ENCODE results near the gene CTIF. TPM values are rescaled to one million over a fixed set of nuclear protein-coding genes. Genes with fewer than 3 reads are reported as not detected.

The CTIF gene
- total and polyA plus RNA-seq, 4 donors = 10.6 to 26.7 (median 12.3) TPM

DNA sequence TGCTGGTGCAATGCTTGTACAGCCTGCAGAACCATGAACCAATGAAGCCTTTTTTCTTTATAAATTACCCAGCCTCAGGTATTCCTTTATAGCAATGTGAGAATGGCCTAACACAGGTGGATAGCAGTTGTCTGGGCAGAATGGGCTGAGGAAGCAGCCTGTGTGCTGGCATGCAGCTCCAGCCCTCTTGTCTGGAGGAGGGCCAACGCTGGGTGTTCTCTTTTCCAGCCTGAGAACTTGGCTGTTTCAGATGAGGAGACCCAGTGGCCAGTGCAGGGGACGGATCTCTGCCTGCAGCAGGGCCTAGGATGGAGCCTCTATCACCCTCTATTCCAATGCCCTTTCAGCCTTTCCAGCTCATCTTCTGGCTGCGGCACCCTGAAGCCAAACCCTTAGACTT lies 58.8 kb downstream of the CTIF start (continued):
- TF ChIP-seq, protein P1, sequence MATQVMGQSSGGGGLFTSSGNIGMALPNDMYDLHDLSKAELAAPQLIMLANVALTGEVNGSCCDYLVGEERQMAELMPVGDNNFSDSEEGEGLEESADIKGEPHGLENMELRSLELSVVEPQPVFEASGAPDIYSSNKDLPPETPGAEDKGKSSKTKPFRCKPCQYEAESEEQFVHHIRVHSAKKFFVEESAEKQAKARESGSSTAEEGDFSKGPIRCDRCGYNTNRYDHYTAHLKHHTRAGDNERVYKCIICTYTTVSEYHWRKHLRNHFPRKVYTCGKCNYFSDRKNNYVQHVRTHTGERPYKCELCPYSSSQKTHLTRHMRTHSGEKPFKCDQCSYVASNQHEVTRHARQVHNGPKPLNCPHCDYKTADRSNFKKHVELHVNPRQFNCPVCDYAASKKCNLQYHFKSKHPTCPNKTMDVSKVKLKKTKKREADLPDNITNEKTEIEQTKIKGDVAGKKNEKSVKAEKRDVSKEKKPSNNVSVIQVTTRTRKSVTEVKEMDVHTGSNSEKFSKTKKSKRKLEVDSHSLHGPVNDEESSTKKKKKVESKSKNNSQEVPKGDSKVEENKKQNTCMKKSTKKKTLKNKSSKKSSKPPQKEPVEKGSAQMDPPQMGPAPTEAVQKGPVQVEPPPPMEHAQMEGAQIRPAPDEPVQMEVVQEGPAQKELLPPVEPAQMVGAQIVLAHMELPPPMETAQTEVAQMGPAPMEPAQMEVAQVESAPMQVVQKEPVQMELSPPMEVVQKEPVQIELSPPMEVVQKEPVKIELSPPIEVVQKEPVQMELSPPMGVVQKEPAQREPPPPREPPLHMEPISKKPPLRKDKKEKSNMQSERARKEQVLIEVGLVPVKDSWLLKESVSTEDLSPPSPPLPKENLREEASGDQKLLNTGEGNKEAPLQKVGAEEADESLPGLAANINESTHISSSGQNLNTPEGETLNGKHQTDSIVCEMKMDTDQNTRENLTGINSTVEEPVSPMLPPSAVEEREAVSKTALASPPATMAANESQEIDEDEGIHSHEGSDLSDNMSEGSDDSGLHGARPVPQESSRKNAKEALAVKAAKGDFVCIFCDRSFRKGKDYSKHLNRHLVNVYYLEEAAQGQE (IDR thresholded peaks at IDR 0.05) = no peak
- TF ChIP-seq GABPA (IDR thresholded peaks at IDR 0.05 in 1 of 2, conservative IDR thresholded peaks at IDR 0.05 in 1 of 2) (no peak), FOXA2 (IDR thresholded peaks at IDR 0.05) (no peak), JUND (IDR thresholded peaks at IDR 0.05) (no peak)
- TF ChIP-seq, protein P2, sequence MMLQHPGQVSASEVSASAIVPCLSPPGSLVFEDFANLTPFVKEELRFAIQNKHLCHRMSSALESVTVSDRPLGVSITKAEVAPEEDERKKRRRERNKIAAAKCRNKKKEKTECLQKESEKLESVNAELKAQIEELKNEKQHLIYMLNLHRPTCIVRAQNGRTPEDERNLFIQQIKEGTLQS (IDR thresholded peaks at IDR 0.05) = no peak

DNA sequence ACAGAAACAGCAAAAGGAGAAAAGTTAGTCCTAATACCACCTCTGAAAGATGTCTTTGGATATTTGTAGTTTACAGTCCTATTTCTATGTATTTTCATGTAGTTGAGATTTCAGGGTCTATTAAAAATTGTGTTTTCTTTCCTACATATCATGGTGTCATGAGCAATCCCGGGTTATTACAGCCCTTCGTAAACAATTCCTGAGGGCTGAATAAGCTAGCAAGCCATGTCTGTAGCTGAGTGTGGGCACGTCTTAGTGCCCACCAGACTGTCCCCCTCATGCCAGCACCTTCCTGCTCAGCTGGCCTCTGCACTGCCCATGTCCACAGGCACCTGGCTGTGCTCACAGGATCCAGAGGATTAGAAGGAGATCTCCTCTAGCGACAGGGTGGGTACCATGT lies 60.6 kb downstream of the CTIF start:
- no peaks in the 10 kb centered on the region for H3K36me3 ChIP-seq (ENCODE audit: control insufficient read depth in 4 of 4, insufficient read depth in 3 of 4, low read depth in 1 of 4, low read length in 3 of 4)
- H3K27ac ChIP-seq (ENCODE audit: low read depth in 1 of 2, low read length in 2 of 2) = no peak overlapping the region
- 93% methylated on average over 4 of the region's 4 CpGs for WGBS
- TF ChIP-seq NR2F2 (IDR thresholded peaks at IDR 0.05) (no peak), JUND (IDR thresholded peaks at IDR 0.05) (no peak), GABPA (IDR thresholded peaks at IDR 0.05 in 1 of 2, conservative IDR thresholded peaks at IDR 0.05 in 1 of 2) (no peak), RAD21 (IDR thresholded peaks at IDR 0.05) (no peak), EGR1 (IDR thresholded peaks at IDR 0.05; ENCODE audit: low read depth in 2 of 2) (no peak), RXRA (IDR thresholded peaks at IDR 0.05) (no peak), HNF4A (conservative IDR thresholded peaks at IDR 0.05) (no peak)
- no peak overlapping the region for H3K4me3 ChIP-seq (ENCODE audit: low read depth in 1 of 3, low read length in 3 of 3)
- no peak overlapping the region for H3K9ac ChIP-seq (ENCODE audit: low read depth in 1 of 2, low read length in 2 of 2)
- no peaks in the 10 kb centered on the region for H3K4me1 ChIP-seq (ENCODE audit: control insufficient read depth in 4 of 4, insufficient read depth in 4 of 4, low read length in 3 of 4)
- no peak for DNase-seq (ENCODE audit: low spot score)
- no peaks in the 10 kb centered on the region for H3K9me3 ChIP-seq (ENCODE audit: control insufficient read depth in 4 of 4, low read length in 3 of 4)
- no peaks in the 10 kb centered on the region for H3K27me3 ChIP-seq (ENCODE audit: control insufficient read depth in 4 of 4, insufficient read depth in 4 of 4, low read length in 3 of 4)

DNA sequence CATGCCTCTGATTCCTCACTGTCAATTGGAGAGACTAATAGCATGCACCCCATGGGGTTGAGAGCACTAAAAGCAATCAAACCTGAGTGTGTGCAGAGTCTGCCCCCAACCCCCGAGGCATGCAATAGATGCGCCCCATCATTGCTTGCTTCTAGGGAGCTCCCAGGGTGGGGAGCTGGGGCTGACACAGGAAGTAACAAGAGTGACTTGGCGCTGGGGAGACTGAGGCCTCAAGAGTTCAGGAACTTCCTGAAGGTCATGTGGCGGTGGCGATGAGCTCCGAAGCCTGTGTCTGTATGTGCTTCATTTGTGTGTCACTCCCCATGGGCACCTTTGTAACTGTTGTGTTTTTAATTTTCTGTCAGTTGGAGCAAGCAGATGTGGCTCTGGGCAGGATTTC lies 61.2 kb downstream of the CTIF start:
- H3K9me3 ChIP-seq (ENCODE audit: control insufficient read depth in 4 of 4, low read length in 3 of 4) = no peaks in the 10 kb centered on the region
- H3K27ac ChIP-seq (ENCODE audit: low read depth in 1 of 2, low read length in 2 of 2) = no peak overlapping the region
- no peaks in the 10 kb centered on the region for H3K4me1 ChIP-seq (ENCODE audit: control insufficient read depth in 4 of 4, insufficient read depth in 4 of 4, low read length in 3 of 4)
- H3K4me3 ChIP-seq (ENCODE audit: low read depth in 1 of 3, low read length in 3 of 3) = no peak overlapping the region
- no peak overlapping the region for H3K9ac ChIP-seq (ENCODE audit: low read depth in 1 of 2, low read length in 2 of 2)
- no peaks in the 10 kb centered on the region for H3K27me3 ChIP-seq (ENCODE audit: control insufficient read depth in 4 of 4, insufficient read depth in 4 of 4, low read length in 3 of 4)
- H3K36me3 ChIP-seq (ENCODE audit: control insufficient read depth in 4 of 4, insufficient read depth in 3 of 4, low read depth in 1 of 4, low read length in 3 of 4) = no peaks in the 10 kb centered on the region
- DNase-seq (ENCODE audit: low spot score) = no peak
- TF ChIP-seq NR2F2 (IDR thresholded peaks at IDR 0.05) (no peak), HNF4G (IDR thresholded peaks at IDR 0.05) (no peak), RXRA (IDR thresholded peaks at IDR 0.05) (no peak), EGR1 (IDR thresholded peaks at IDR 0.05; ENCODE audit: low read depth in 2 of 2) (no peak), JUND (IDR thresholded peaks at IDR 0.05) (no peak), GABPA (IDR thresholded peaks at IDR 0.05 in 1 of 2, conservative IDR thresholded peaks at IDR 0.05 in 1 of 2) (no peak)
- TF ChIP-seq, protein P3, sequence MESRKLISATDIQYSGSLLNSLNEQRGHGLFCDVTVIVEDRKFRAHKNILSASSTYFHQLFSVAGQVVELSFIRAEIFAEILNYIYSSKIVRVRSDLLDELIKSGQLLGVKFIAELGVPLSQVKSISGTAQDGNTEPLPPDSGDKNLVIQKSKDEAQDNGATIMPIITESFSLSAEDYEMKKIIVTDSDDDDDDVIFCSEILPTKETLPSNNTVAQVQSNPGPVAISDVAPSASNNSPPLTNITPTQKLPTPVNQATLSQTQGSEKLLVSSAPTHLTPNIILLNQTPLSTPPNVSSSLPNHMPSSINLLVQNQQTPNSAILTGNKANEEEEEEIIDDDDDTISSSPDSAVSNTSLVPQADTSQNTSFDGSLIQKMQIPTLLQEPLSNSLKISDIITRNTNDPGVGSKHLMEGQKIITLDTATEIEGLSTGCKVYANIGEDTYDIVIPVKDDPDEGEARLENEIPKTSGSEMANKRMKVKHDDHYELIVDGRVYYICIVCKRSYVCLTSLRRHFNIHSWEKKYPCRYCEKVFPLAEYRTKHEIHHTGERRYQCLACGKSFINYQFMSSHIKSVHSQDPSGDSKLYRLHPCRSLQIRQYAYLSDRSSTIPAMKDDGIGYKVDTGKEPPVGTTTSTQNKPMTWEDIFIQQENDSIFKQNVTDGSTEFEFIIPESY (IDR thresholded peaks at IDR 0.05) = no peak
- TF ChIP-seq, protein P4, sequence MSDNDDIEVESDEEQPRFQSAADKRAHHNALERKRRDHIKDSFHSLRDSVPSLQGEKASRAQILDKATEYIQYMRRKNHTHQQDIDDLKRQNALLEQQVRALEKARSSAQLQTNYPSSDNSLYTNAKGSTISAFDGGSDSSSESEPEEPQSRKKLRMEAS (IDR thresholded peaks at IDR 0.05) = no peak
- TF ChIP-seq, protein P2 (IDR thresholded peaks at IDR 0.05) = no peak
- 91% methylated on average over 6 of the region's 6 CpGs for WGBS

Measured in liver (tissue), 9 donors.